ENCODE measurements around the gene RIMS3. TPM values are rescaled to one million over a fixed set of nuclear protein-coding genes. Genes with fewer than 3 reads are reported as not detected.
A peak's percentile ranks its signal among the peaks of the same experiment; 100 is the strongest.

RIMS3 gene
- total RNA-seq, 1 experiment from 2014 or later = 3.6 TPM

- DNase-seq (ENCODE audit: low spot score) = peak; percentile 96
These were observed 26.3 kb upstream of the RIMS3 start, which contains the start of gene NFYC for GRCh38 chr1:40691538-40692428. TSS of gene NFYC (plus strand) at chr1:40691704. CDS start at chr1:40738844, 47,140 bp downstream.

- DNase-seq (ENCODE audit: low spot score) = no peak
These were observed 25.5 kb upstream of the RIMS3 start for GRCh38 chr1:40690771-40691537.

- no peak for DNase-seq (ENCODE audit: low spot score)
These were observed 24.3 kb upstream of the RIMS3 start for GRCh38 chr1:40689737-40690136.

- no peak for DNase-seq (ENCODE audit: low spot score)
These were observed 22.2 kb upstream of the RIMS3 start for GRCh38 chr1:40687661-40688060.

DNA sequence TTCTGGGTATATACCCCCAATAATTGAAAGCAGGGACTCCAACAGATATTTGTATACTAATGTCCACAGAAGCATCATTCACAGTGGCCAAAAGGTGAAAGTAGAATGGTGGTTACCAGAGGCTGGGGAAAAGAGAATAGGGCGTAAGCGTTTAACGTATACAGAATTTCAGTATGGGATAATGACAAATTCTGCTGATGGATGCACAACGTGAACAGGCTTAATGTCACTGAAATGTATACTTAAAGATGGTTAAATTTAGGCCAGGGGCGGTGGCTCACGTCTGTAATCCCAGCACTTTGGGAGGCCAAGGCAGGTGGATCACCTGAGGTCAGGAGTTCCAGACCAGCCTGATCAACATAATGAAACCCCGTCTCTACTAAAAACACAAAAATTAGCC lies 21.6 kb upstream of the RIMS3 start:
- DNase-seq (ENCODE audit: low spot score) = no peak

DNA sequence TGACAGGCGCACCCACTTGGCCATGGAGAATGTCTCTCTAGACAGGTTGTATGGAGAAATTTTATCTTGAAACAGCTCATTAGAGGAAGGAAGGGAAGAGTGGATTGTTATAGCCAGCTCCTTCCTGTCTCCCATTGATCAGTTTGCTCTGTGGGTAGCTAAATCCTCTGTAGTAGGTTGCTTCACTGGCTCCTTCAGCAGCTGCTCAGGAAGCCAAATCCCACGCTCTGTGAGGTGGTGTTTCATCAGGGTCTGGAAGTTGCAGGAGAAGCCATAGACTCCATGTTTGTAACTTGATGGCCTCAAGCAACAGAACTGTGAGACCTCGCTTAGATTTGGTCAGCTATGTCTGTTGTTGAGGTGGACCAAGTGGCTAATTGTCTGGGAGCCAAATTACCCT lies 19.2 kb upstream of the RIMS3 start:
- DNase-seq (ENCODE audit: low spot score) = no peak

DNA sequence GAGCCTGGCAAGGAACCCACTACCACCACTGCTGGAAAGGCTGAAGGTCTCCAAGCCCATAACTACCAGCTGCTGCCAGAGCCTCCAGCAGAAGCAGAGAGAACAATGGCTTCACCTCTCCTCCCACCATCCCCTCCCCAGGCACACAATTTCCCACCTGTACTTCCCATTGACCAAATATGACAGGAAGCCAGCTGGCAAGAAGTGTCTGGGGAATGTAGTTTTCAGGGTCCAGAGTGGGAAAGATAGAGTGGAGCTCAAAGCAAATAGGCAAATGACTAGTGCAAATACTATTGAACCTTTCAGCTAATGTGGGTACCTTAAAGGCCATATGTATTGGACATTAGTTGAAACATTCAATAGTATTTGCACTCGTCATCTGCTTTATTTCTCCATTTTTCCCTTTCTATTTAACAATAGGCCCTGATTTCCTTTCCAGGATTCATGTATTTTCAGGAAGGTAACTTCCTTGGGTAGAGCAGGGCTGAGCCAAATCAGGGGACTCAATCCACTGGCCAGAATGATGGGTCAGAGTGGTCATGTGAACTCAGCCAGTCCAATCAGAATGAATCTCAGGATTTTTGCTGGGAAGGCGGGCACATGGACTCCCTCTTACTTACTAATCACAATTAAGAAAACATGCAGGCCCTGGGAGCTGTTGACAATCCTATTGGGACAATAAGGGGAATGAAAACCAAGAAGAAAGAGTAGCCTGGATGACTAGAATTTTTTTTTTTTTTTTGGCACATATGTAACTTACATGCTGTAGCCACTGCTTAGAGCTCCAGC lies 13.9 kb upstream of the RIMS3 start:
- no peak for DNase-seq (ENCODE audit: low spot score)

DNA sequence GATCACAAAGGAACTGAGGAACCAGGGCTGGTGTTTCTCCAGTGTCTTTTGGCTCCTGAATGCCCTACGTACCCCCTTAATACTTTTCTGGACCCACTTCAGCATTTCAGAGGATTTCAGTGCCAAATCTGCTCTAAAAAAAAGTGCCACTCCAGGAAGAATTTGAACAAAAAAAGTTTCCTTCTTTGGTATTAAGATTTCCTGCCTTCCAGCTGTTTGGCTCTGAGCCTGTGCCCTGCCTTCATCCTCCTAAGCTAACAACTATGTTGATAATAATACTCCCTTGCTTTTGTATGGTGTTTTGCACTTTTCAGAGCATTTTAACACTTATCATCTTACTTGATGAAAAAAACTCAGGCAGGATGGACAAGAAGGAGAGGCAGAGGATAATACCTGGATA lies 11.0 kb upstream of the RIMS3 start:
- DNase-seq (ENCODE audit: low spot score) = no peak

GRCh38 chr1:40673452-40673851 lies 8.0 kb upstream of the RIMS3 start:
- DNase-seq (ENCODE audit: low spot score) = no peak

GRCh38 chr1:40668769-40669525 lies 3.5 kb upstream of the RIMS3 start:
- DNase-seq (ENCODE audit: low spot score) = peak; percentile 69

DNA sequence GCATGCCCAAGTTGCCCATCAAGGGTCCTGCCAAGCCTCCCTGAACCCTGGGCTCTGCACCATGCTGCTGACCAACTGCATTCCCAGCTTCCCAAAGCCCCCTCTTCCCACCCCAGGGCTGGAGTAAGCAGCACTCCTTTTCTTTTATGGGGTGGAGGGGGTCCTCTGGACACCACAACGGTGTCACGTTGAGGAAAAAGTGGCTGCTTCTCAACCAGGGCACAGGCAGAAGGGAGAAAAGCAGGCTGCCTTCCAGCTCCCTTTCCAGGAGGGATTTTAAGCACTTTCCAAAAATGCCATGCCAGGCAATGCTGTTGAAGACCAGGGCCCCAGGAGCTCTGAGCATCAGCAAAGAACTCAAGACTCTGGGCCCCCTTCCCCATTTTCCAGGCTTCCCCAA lies 691 bp downstream of the RIMS3 start:
- DNase-seq (ENCODE audit: low spot score) = no peak

GRCh38 chr1:40664167-40664537 lies 1.3 kb downstream of the RIMS3 start:
- no peak for DNase-seq (ENCODE audit: low spot score)

- DNase-seq (ENCODE audit: low spot score) = no peak
These were observed 1.9 kb downstream of the RIMS3 start for GRCh38 chr1:40663324-40664166.

- DNase-seq (ENCODE audit: low spot score) = peak; percentile 65
These were observed 2.6 kb downstream of the RIMS3 start for GRCh38 chr1:40662864-40663263.

DNA sequence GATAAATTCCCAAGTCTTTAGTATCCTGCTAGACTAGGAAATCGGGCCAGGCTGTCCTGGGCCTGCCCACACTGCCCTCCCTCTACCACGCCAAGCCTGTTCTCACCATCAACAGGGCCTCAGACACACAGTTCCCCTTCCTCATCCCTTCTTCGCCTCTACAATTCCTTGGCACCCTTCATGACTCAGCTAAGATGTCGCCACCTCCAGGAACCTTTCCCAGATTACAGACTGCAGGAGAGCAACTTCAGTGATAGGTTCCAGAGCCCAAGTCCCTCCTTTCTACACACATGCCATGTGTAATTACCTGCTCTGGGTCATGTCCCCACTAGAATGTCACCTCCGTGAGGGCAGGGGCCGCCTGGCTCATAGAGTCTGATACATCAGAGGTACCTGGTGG lies 3.3 kb downstream of the RIMS3 start:
- DNase-seq (ENCODE audit: low spot score) = no peak

- no peak for DNase-seq (ENCODE audit: low spot score)
These were observed 3.8 kb downstream of the RIMS3 start for GRCh38 chr1:40661678-40662077.

- no peak for DNase-seq (ENCODE audit: low spot score)
These were observed 5.9 kb downstream of the RIMS3 start for GRCh38 chr1:40659649-40659947.

DNA sequence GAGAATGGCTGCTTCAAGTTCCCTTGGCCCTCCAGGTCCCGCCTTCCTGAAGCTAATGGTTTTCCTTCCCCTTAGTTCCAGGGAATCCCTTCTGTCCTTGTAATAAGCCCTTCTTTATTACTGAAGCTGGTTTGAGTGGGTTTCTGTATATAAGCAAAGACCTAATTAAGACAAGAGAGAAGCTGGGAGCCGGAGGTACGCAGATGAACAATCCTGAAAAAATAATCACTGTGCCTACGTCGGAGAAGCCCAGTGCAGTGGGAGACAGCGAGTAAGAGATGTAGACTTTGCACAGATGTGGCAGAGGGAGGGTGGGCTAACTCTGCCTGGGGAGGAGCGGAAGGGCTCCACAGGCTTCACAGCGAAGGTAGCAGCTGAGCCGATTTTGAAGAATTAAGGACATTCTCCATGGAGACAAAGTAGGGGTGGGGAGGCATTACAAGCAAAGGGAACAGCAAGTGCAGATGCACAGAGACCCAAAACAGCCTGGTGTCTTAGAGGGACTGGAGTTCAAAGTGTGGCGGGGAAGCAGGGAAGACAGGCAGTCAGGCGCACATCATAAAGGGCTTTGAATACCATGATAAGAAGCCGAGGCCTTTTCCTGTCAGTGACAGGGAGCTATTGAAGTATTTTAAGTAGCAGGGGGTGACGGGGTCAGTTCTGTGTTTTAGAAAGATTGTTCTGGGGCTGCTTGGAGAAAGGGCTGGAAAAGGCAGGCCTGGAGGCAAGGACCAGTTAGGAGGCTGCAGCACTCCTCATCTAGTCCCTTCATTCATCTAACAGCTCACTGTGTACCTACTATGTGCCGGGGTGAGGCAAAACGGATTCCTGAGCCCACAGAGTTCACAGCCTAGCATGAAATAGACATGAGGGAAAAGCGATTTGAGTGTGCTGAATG lies 6.5 kb downstream of the RIMS3 start:
- DNase-seq (ENCODE audit: low spot score) = no peak

DNA sequence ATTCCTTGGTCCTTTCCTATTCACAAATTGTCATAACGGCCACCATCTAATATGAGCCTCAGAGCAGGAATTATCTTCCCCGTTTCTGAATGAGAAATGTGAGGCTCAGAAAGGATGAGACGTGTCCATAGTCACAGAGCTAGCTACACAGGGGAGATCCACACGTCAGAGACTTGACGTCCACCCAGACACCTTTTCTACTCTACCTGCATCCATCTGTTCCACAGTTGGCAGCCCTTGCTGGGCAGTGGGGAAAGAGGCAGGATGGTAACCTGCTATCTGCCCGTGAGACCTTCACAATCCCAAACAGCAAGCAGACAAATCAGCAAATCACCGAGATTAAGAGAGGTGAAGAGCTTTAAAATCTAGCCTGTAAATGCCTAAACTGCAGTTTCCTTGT lies 8.4 kb downstream of the RIMS3 start:
- DNase-seq (ENCODE audit: low spot score) = no peak

All from A172 (cell line).